Astrocyte (in vitro differentiated cells and primary cell): ENCODE data around the gene SPRED2. TPM values are rescaled to one million over a fixed set of nuclear protein-coding genes. Genes with fewer than 3 reads are reported as not detected.

Source experiments
- DNase-seq: peaks from one replicate; pipeline ENCODE4 v3.0.0-alpha.2; 2010; ENCODE audit warnings: low read depth
- FAIRE-seq: peaks from 2 replicates; lab custom pipeline; 2011; peaks lifted over from hg19 to GRCh38; lab: Jason Lieb, UNC
- H2AFZ ChIP-seq: 2 replicates; pipeline ENCODE4 v1.6.0; 2012; ENCODE audit warnings: low read depth, low read length, inconsistent platforms
- H3K27ac ChIP-seq: 2 replicates; pipeline ENCODE4 v1.5.1; 2011; ENCODE audit warnings: low read depth, low read length, inconsistent platforms
- H3K27me3 ChIP-seq: 2 replicates; pipeline ENCODE4 v1.6.0; 2011; ENCODE audit warnings: low read length, inconsistent platforms; ENCODE audit not compliant: insufficient read depth
- H3K36me3 ChIP-seq: 2 replicates; pipeline ENCODE4 v1.5.1; 2011; ENCODE audit warnings: low read length, inconsistent platforms; ENCODE audit not compliant: insufficient read depth
- H3K4me1 ChIP-seq: 2 replicates; pipeline ENCODE4 v1.5.1; 2011; ENCODE audit warnings: low read length, inconsistent platforms; ENCODE audit not compliant: insufficient read depth
- H3K4me2 ChIP-seq: 2 replicates; pipeline ENCODE4 v1.6.0; 2012; ENCODE audit warnings: low read length, inconsistent platforms
- H3K4me3 ChIP-seq: 2 replicates; pipeline ENCODE4 v1.5.1; 2011; ENCODE audit warnings: low read depth, mild to moderate bottlenecking, low read length, inconsistent platforms; ENCODE audit not compliant: insufficient read depth
- H3K79me2 ChIP-seq: 2 replicates; pipeline ENCODE4 v1.6.0; 2012; ENCODE audit warnings: mild to moderate bottlenecking, low read length, inconsistent platforms; ENCODE audit not compliant: insufficient read depth
- H3K9ac ChIP-seq: 2 replicates; pipeline ENCODE4 v1.6.0; 2012; ENCODE audit warnings: mild to moderate bottlenecking, low read length, inconsistent platforms
- H3K9me3 ChIP-seq: 2 replicates; pipeline ENCODE4 v1.5.1; 2012; ENCODE audit warnings: low read depth, mild to moderate bottlenecking, low read length, inconsistent platforms; ENCODE audit not compliant: insufficient read depth
- H4K20me1 ChIP-seq: 2 replicates; pipeline ENCODE4 v1.6.0; 2012; ENCODE audit warnings: low read length, inconsistent platforms; ENCODE audit not compliant: insufficient read depth
- H3K27ac Mint-ChIP-seq: one replicate; pipeline ENCODE4 v1.8.0; 2021; ENCODE audit warnings: mild to moderate bottlenecking, mixed read lengths; ENCODE audit not compliant: unreplicated experiment
- H3K27me3 Mint-ChIP-seq: one replicate; pipeline ENCODE4 v1.8.0; 2021; ENCODE audit warnings: low read depth, mixed read lengths; ENCODE audit not compliant: unreplicated experiment
- H3K36me3 Mint-ChIP-seq: one replicate; pipeline ENCODE4 v1.8.0; 2021; ENCODE audit warnings: low read depth, mixed read lengths; ENCODE audit not compliant: unreplicated experiment
- H3K4me1 Mint-ChIP-seq: one replicate; pipeline ENCODE4 v1.8.0; 2021; ENCODE audit warnings: low read depth, mixed read lengths; ENCODE audit not compliant: unreplicated experiment
- H3K4me3 Mint-ChIP-seq: one replicate; pipeline ENCODE4 v1.8.0; 2021; ENCODE audit warnings: mild to moderate bottlenecking, moderate library complexity, mixed read lengths; ENCODE audit not compliant: unreplicated experiment
- H3K9me3 Mint-ChIP-seq: one replicate; pipeline ENCODE4 v1.8.0; 2021; ENCODE audit warnings: mild to moderate bottlenecking, mixed read lengths; ENCODE audit not compliant: unreplicated experiment
- EZH2 ChIP-seq: IDR thresholded peaks from 2 replicates; pipeline ENCODE4 v1.6.1; 2012; ENCODE audit warnings: mild to moderate bottlenecking, low read length, inconsistent platforms; ENCODE audit not compliant: insufficient read depth
- total RNA-seq: library from RNA; stranded (reverse); gene quantifications from 2 replicates; pipeline ENCODE4 v1.2.1, GENCODE V29; 2021
- TF ChIP-seq, protein P1 (sequence below): IDR thresholded peaks from 2 replicates; pipeline ENCODE4 v1.5.1; 2011; ENCODE audit warnings: low read depth, mild to moderate bottlenecking, inconsistent platforms, low read length, moderate library complexity; ENCODE audit not compliant: insufficient read depth

The SPRED2 gene
- total RNA-seq, 1 donor from 2014 or later: 47.3 TPM

DNA sequence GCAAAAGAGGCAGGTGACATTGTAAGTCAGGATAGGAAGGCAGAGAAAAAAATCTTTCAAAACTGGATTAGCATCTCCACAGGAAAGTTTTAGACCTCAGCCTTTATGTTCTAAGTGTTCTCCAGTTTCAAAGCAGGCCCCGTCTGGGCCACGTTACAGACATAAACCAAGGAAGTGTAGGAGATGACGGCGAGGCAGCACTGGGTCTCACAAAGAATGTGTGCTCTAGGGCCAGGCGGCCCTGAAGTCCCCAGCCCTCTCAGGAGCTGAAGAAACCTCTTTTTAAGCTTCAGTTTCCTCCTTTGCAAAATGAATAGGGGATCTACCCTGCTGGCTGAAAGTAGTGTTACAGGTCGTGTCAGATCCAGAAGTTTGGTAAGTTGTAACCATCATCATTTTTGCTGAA lies 81.7 kb downstream of the SPRED2 start:
- H3K9ac ChIP-seq: no peak overlapping the region
- no peaks in the 10 kb centered on the region for H3K9me3 Mint-ChIP-seq
- no peaks in the 10 kb centered on the region for H3K27me3 Mint-ChIP-seq
- peak overlapping the region; percentile 32 for H3K27ac ChIP-seq
- H3K36me3 Mint-ChIP-seq: peaks cover 4% of the 10 kb centered on the region
- no peak for FAIRE-seq
- H2AFZ ChIP-seq: no peak overlapping the region
- DNase-seq: no peak
- no peaks in the 10 kb centered on the region for H3K9me3 ChIP-seq
- peaks cover 60% of the 10 kb centered on the region for H3K4me1 Mint-ChIP-seq
- TF ChIP-seq EZH2: no peak
- TF ChIP-seq, protein P1, sequence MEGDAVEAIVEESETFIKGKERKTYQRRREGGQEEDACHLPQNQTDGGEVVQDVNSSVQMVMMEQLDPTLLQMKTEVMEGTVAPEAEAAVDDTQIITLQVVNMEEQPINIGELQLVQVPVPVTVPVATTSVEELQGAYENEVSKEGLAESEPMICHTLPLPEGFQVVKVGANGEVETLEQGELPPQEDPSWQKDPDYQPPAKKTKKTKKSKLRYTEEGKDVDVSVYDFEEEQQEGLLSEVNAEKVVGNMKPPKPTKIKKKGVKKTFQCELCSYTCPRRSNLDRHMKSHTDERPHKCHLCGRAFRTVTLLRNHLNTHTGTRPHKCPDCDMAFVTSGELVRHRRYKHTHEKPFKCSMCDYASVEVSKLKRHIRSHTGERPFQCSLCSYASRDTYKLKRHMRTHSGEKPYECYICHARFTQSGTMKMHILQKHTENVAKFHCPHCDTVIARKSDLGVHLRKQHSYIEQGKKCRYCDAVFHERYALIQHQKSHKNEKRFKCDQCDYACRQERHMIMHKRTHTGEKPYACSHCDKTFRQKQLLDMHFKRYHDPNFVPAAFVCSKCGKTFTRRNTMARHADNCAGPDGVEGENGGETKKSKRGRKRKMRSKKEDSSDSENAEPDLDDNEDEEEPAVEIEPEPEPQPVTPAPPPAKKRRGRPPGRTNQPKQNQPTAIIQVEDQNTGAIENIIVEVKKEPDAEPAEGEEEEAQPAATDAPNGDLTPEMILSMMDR: peak; percentile 20
- no peaks in the 10 kb centered on the region for H3K36me3 ChIP-seq
- H3K79me2 ChIP-seq: peaks cover 96% of the 10 kb centered on the region
- peaks cover 32% of the 10 kb centered on the region for H3K4me1 ChIP-seq
- peak overlapping the region; percentile 75 for H3K27ac Mint-ChIP-seq
- H3K27me3 ChIP-seq: no peaks in the 10 kb centered on the region
- H3K4me3 Mint-ChIP-seq: no peak overlapping the region
- H4K20me1 ChIP-seq: peaks cover 78% of the 10 kb centered on the region
- H3K4me3 ChIP-seq: no peak overlapping the region
- H3K4me2 ChIP-seq: peak overlapping the region; percentile 58

DNA sequence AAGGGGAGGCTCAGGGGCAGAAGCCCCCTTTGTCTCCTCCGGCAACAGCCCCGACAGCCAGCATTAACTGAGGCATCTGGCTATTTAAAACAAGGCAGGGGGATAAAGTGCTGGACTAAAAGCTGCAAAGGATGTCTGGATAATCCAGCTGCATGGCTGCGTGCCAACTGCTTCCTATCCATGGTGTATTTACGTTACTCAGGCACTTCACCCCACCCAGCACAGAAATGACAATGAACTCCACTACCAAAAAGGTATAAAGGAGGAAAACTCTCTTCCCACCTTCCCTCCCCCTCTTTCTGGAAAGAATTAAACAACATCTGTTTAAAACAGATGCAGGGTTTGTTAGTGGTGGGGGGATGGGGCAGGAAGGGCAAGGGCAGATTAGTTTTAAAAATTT lies 82.5 kb downstream of the SPRED2 start:
- peak overlapping the region; percentile 42 for H3K27ac Mint-ChIP-seq
- Histone ChIP-seq H2AFZ (no peak overlapping the region), H3K79me2 (peaks cover 96% of the 10 kb centered on the region), H3K4me1 (peaks cover 25% of the 10 kb centered on the region), H3K36me3 (peaks cover 2% of the 10 kb centered on the region), H3K4me2 (peak overlapping the region; percentile 55), H4K20me1 (peaks cover 77% of the 10 kb centered on the region), H3K27me3 (no peaks in the 10 kb centered on the region), H3K9ac (peak overlapping the region; percentile 9), H3K9me3 (no peaks in the 10 kb centered on the region), H3K4me3 (no peak overlapping the region), H3K27ac (peak overlapping the region; percentile 19)
- peaks cover 52% of the 10 kb centered on the region for H3K4me1 Mint-ChIP-seq
- no peaks in the 10 kb centered on the region for H3K27me3 Mint-ChIP-seq
- H3K36me3 Mint-ChIP-seq: peaks cover 4% of the 10 kb centered on the region
- no peak for FAIRE-seq
- peak; percentile 73 for DNase-seq
- H3K9me3 Mint-ChIP-seq: no peaks in the 10 kb centered on the region
- H3K4me3 Mint-ChIP-seq: peak overlapping the region; percentile 40
- TF ChIP-seq, protein P1: no peak
- no peak for TF ChIP-seq EZH2

DNA sequence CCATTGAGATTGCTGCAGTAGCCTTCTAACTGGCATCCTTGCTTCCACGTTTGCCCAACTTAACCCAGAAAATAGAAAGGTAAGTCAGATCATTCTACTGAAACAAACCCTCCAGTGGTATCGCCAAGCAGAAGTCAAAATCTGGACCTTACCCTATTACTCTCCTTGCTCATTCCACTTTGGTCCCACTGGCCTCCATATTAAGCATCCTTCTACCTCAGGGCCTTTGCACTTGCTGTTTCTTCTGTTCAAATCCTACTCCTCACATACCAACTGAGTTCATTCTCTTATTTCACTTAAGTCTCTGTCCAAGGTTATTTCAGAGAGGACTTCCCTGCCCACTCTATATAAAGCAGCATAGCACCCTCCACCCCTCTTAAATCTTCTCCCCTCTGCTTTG lies 84.5 kb downstream of the SPRED2 start:
- TF ChIP-seq, protein P1: no peak
- TF ChIP-seq EZH2: no peak
- Histone ChIP-seq H3K4me3 (no peak overlapping the region), H3K9ac (no peak overlapping the region), H3K79me2 (peaks cover 82% of the 10 kb centered on the region), H3K4me2 (no peak overlapping the region), H2AFZ (no peak overlapping the region), H4K20me1 (peaks cover 69% of the 10 kb centered on the region), H3K4me1 (peaks cover 23% of the 10 kb centered on the region), H3K27ac (no peak overlapping the region), H3K27me3 (no peaks in the 10 kb centered on the region), H3K36me3 (peaks cover 3% of the 10 kb centered on the region), H3K9me3 (no peaks in the 10 kb centered on the region)
- Mint-ChIP-seq H3K27me3 (no peaks in the 10 kb centered on the region), H3K27ac (no peak overlapping the region), H3K36me3 (peaks cover 4% of the 10 kb centered on the region), H3K4me1 (peaks cover 42% of the 10 kb centered on the region), H3K9me3 (no peaks in the 10 kb centered on the region), H3K4me3 (no peak overlapping the region)
- FAIRE-seq: no peak
- no peak for DNase-seq
